Mesendoderm (in vitro differentiated cells): ENCODE results near the gene TBC1D8.
A peak's percentile ranks its signal among the peaks of the same experiment; 100 is the strongest.

Source experiments
- DNase-seq: peaks from one replicate; pipeline ENCODE4 v3.0.0; 2013
- H2AK5ac ChIP-seq: 2 replicates; pipeline ENCODE4 v1.6.1; 2013; ENCODE audit warnings: low read length, inconsistent platforms
- H2BK120ac ChIP-seq: 2 replicates; pipeline ENCODE4 v1.6.1; 2013; ENCODE audit warnings: low read depth, mild to moderate bottlenecking, low read length, moderate library complexity, mixed read lengths
- H2BK15ac ChIP-seq: replicated peaks from 2 replicates; pipeline ENCODE4 v1.6.1; 2013; ENCODE audit warnings: low read depth, mild to moderate bottlenecking, moderate library complexity
- H2BK5ac ChIP-seq: 2 replicates; pipeline ENCODE4 v1.6.1; 2013; ENCODE audit warnings: low read length, inconsistent platforms
- H3K18ac ChIP-seq: 2 replicates; pipeline ENCODE4 v1.6.1; 2013; ENCODE audit warnings: mild to moderate bottlenecking, low read length, mixed read lengths
- H3K23ac ChIP-seq: one replicate; pipeline ENCODE4 v1.6.1; 2013; ENCODE audit warnings: low read length
- H3K27ac ChIP-seq: 2 replicates; pipeline ENCODE4 v1.5.1; 2013; ENCODE audit warnings: low read depth, mild to moderate bottlenecking, inconsistent platforms, low read length, moderate library complexity
- H3K27me3 ChIP-seq: 2 replicates; pipeline ENCODE4 v1.6.1; 2013; ENCODE audit warnings: low read length, control low read depth, mild to moderate bottlenecking, inconsistent platforms; ENCODE audit not compliant: insufficient read depth, poor library complexity
- H3K36me3 ChIP-seq: 2 replicates; pipeline ENCODE4 v1.6.1; 2013; ENCODE audit warnings: low read length, inconsistent platforms; ENCODE audit not compliant: control insufficient read depth, insufficient read depth
- H3K4ac ChIP-seq: one replicate; pipeline ENCODE4 v1.6.1; 2013; ENCODE audit warnings: low read depth, mild to moderate bottlenecking, low read length, moderate library complexity
- H3K4me1 ChIP-seq: 2 replicates; pipeline ENCODE4 v1.6.1; 2013; ENCODE audit warnings: low read depth, low read length, inconsistent platforms; ENCODE audit not compliant: control insufficient read depth
- H3K4me2 ChIP-seq: 2 replicates; pipeline ENCODE4 v1.6.1; 2013; ENCODE audit warnings: low read length
- H3K4me3 ChIP-seq: 2 replicates; pipeline ENCODE4 v1.5.1; 2013; ENCODE audit warnings: mild to moderate bottlenecking, low read length
- H3K56ac ChIP-seq: one replicate; pipeline ENCODE4 v1.6.1; 2013; ENCODE audit warnings: low read length
- H3K79me1 ChIP-seq: 2 replicates; pipeline ENCODE4 v1.6.1; 2013; ENCODE audit warnings: low read length, inconsistent platforms
- H3K79me2 ChIP-seq: 2 replicates; pipeline ENCODE4 v1.6.1; 2013; ENCODE audit warnings: mild to moderate bottlenecking, low read length; ENCODE audit not compliant: control insufficient read depth, insufficient read depth
- H3K9ac ChIP-seq: 2 replicates; pipeline ENCODE4 v1.6.1; 2013; ENCODE audit warnings: low read length, inconsistent platforms
- H4K5ac ChIP-seq: one replicate; pipeline ENCODE4 v1.6.1; 2013; ENCODE audit warnings: low read length
- H4K8ac ChIP-seq: one replicate; pipeline ENCODE4 v1.6.1; 2013; ENCODE audit warnings: low read depth, mild to moderate bottlenecking, control low read depth, low read length, moderate library complexity
- WGBS: extraction: QIAGEN DNeasy Blood & Tissue Kit; methylation state at CpG from one replicate; pipeline ENCODE4 v1.1.7; 2013; ENCODE audit warnings: low lambda C conversion rate, missing lambda C conversion rate; ENCODE audit not compliant: insufficient coverage; ENCODE audit errors: extremely low coverage; 5-methylcytosine and 5-hydroxymethylcytosine counted together

The TBC1D8 gene

DNA sequence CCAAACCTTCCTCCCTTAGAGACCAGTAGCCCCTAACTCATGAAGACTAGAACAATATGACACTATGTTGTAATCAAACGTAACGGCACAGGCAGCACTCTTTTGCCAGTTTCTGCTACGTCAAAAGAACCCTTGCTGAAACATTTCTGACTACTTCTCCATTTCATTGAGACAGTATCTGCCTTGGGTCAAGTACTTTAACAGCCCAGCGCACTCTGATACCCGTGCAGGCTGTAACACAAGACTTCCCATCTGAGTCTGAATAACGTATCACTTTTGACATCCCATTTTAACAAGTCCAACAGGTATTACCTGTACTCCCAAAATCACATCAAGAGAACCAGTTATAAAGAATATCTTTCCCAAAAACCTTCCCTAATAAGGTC is 38.4 kb downstream of the TBC1D8 start:
- Histone ChIP-seq H3K18ac (no peak overlapping the region), H4K8ac (no peak overlapping the region), H2BK120ac (no peak overlapping the region), H3K23ac (peak overlapping the region; percentile 39), H3K4ac (no peak overlapping the region), H3K79me2 (peaks cover 2% of the 10 kb centered on the region), H3K27me3 (no peaks in the 10 kb centered on the region), H3K79me1 (peaks cover 5% of the 10 kb centered on the region), H3K9ac (no peak overlapping the region), H3K4me1 (peaks cover 7% of the 10 kb centered on the region), H3K56ac (peak overlapping the region; percentile 34), H2BK5ac (no peak overlapping the region), H3K4me3 (no peak overlapping the region), H2AK5ac (no peak overlapping the region), H2BK15ac (no peak overlapping the region), H3K4me2 (no peak overlapping the region), H4K5ac (no peak overlapping the region), H3K36me3 (no peaks in the 10 kb centered on the region), H3K27ac (no peak overlapping the region)
- no CpG with 5 or more reads among the region's 6 CpGs for WGBS
- no peak for DNase-seq

DNA sequence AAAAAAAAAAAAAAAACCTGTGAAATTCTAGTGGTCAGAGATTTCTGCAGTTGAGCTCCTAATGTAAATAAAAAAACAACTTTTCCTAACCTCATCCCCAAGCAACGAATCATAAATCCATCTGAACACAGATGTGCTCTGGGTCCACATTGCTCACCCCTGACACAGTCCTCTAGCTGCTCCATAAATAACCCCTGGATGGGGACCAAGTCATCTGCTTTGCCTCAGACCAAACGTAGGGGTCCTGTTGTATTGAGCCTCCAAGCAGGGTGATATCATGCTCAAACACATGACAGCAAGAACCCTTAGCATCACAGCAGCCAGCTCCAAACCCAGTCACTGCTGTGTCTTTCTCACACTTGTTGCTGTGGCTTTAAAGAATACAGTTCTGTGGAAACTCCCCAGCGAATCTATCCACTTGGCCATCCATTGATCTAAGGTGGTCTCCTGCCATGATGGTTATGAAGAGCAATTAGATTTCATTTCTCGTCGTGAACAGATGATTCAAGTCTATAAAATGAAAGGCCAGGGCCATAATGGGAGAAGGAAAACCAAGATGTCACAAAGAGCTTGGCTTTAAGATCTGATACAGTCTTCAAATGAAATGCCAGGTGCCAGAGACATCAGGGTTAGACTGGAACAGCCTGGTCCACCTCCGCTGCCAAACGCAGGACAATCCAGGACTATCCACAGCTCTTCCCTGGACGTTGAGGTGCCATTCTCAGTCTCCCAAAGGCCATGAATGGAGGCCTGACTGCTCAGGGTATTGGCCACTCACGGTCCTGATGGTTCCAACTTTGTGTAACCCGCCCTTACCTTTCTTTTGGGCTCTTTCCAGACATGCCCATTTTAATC is 39.0 kb downstream of the TBC1D8 start:
- Histone ChIP-seq H2BK15ac (no peak overlapping the region), H4K5ac (no peak overlapping the region), H3K27ac (no peak overlapping the region), H2BK120ac (no peak overlapping the region), H2AK5ac (peak overlapping the region; percentile 37), H2BK5ac (no peak overlapping the region), H3K4ac (no peak overlapping the region), H3K36me3 (no peaks in the 10 kb centered on the region), H3K27me3 (no peaks in the 10 kb centered on the region), H3K9ac (no peak overlapping the region), H3K4me2 (no peak overlapping the region), H3K79me1 (peaks cover 5% of the 10 kb centered on the region), H3K79me2 (peaks cover 2% of the 10 kb centered on the region), H3K4me3 (no peak overlapping the region), H3K23ac (no peak overlapping the region), H4K8ac (no peak overlapping the region), H3K56ac (no peak overlapping the region), H3K18ac (no peak overlapping the region), H3K4me1 (peaks cover 7% of the 10 kb centered on the region)
- no CpG with 5 or more reads among the region's 10 CpGs for WGBS
- DNase-seq, result no peak

DNA sequence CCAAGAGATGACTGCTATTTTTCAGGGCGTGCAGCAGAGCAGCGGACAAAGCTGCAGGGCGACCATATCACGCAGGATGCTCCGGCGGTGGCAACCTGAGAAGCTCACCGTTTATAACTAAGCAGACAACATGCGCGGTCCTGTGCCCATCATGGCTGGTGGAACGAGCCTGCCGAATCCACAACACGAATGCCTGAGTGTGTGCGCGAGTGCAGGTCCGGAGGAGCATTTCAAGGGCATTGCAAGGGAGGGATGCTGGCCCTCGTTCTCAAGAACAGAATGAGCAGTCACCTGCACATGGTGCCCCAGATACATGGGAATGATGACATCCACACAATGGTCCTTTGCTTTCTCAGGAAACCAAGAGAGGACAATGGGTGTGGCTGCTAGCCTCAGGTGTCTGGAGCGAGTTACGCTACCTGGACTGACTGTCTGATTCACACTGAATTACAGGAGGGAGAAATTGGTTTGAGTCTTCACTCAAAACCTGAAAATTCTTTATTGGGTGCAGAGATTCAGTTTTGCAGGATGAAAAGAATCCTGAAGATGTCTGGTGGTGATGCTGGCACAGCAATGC is 39.8 kb downstream of the TBC1D8 start:
- Histone ChIP-seq H3K36me3 (no peaks in the 10 kb centered on the region), H3K4ac (no peak overlapping the region), H3K4me3 (no peak overlapping the region), H3K56ac (no peak overlapping the region), H3K18ac (no peak overlapping the region), H3K27ac (no peak overlapping the region), H2BK5ac (no peak overlapping the region), H4K8ac (no peak overlapping the region), H3K79me2 (peaks cover 3% of the 10 kb centered on the region), H3K4me1 (peaks cover 7% of the 10 kb centered on the region), H4K5ac (no peak overlapping the region), H3K23ac (no peak overlapping the region), H2BK15ac (no peak overlapping the region), H3K79me1 (peaks cover 7% of the 10 kb centered on the region), H3K27me3 (no peaks in the 10 kb centered on the region), H3K9ac (no peak overlapping the region), H2AK5ac (no peak overlapping the region), H3K4me2 (no peak overlapping the region), H2BK120ac (no peak overlapping the region)
- no CpG with 5 or more reads among the region's 18 CpGs for WGBS
- DNase-seq, result no peak

DNA sequence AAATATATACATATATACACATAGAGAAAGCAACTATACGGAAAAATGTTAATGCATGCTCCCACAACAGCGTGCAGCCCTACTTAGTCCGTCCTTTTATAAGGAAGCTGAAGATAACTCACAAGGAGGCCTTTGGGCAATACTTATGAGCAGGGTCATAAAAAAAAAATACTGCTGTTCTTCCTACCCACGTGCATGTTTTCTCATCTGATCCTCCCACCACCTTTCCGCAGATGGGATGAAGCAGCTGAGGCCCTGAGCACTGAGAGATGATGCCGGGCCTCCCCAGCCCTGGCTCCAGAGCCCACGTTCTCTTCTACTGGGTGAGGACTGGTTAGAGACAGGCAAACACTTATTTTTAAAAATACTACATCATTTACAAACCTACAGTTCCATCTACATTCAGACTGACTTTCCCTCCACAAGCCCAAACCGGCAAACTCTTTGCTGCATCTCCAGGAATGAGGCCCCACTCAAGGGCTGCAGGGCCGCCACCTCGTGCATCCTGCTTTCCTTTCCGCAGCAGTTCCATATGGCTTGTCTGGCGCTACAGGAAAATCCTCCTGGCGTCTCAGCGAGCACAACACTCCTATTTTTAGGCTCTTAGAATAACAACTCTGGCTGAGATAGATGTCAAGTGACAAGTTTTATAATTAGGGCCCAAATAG is 41.6 kb downstream of the TBC1D8 start:
- H4K5ac ChIP-seq, result no peak overlapping the region
- H3K4ac ChIP-seq, result no peak overlapping the region
- H3K27ac ChIP-seq, result no peak overlapping the region
- whole genome bisulfite sequencing, result no CpG with 5 or more reads among the region's 14 CpGs
- H4K8ac ChIP-seq, result no peak overlapping the region
- no peak overlapping the region for H3K18ac ChIP-seq
- H2BK15ac ChIP-seq, result no peak overlapping the region
- H3K4me1 ChIP-seq, result peaks cover 7% of the 10 kb centered on the region
- no peaks in the 10 kb centered on the region for H3K27me3 ChIP-seq
- no peak overlapping the region for H3K9ac ChIP-seq
- no peak overlapping the region for H2AK5ac ChIP-seq
- no peak for DNase-seq
- no peak overlapping the region for H2BK5ac ChIP-seq
- H3K4me2 ChIP-seq, result no peak overlapping the region
- no peaks in the 10 kb centered on the region for H3K36me3 ChIP-seq
- no peak overlapping the region for H3K23ac ChIP-seq
- peaks cover 7% of the 10 kb centered on the region for H3K79me1 ChIP-seq
- peaks cover 4% of the 10 kb centered on the region for H3K79me2 ChIP-seq
- no peak overlapping the region for H3K4me3 ChIP-seq
- H2BK120ac ChIP-seq, result no peak overlapping the region
- no peak overlapping the region for H3K56ac ChIP-seq

DNA sequence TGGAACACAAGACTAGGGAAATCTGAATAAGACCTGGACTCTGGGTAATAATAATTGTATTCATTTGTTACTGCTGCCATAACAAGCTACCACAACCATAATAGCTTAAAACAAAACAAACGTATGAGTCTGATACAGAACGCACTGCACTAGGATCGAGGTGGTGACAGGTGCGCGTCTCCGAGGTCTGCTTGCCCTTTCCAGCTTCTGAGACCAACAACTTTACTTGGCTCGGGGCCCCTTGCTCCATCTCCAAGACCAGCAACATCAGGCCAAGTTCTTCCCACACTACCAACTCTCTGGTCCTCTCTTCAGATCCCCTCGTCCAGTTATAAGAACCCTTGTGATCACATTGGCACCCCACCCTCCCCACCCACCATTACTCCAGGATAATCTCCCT is 42.8 kb downstream of the TBC1D8 start:
- Histone ChIP-seq H3K79me1 (peaks cover 7% of the 10 kb centered on the region), H3K36me3 (no peaks in the 10 kb centered on the region), H3K9ac (no peak overlapping the region), H2AK5ac (no peak overlapping the region), H3K27ac (no peak overlapping the region), H2BK15ac (no peak overlapping the region), H3K23ac (no peak overlapping the region), H3K79me2 (peaks cover 4% of the 10 kb centered on the region), H4K8ac (no peak overlapping the region), H3K4me2 (no peak overlapping the region), H2BK5ac (no peak overlapping the region), H4K5ac (no peak overlapping the region), H3K27me3 (no peaks in the 10 kb centered on the region), H2BK120ac (no peak overlapping the region), H3K56ac (no peak overlapping the region), H3K4me3 (no peak overlapping the region), H3K4me1 (peaks cover 3% of the 10 kb centered on the region), H3K4ac (no peak overlapping the region), H3K18ac (no peak overlapping the region)
- no CpG with 5 or more reads among the region's 8 CpGs for WGBS
- no peak for DNase-seq
